GM18870 (cell line): ENCODE measurements around the gene MBD6.
"Not testable (repeated sequence)": the region's sequence is repeated elsewhere in the genome, so short reads cannot be mapped to it uniquely, and the experiment has no call there.

ENCODE experiments used
- ATAC-seq: cut with Tn5 transposase; IDR thresholded peaks from one replicate; pipeline ENCODE4 v1.9.1; 2021; ENCODE audit warnings: moderate library complexity; ENCODE audit not compliant: unreplicated experiment

Gene MBD6

DNA sequence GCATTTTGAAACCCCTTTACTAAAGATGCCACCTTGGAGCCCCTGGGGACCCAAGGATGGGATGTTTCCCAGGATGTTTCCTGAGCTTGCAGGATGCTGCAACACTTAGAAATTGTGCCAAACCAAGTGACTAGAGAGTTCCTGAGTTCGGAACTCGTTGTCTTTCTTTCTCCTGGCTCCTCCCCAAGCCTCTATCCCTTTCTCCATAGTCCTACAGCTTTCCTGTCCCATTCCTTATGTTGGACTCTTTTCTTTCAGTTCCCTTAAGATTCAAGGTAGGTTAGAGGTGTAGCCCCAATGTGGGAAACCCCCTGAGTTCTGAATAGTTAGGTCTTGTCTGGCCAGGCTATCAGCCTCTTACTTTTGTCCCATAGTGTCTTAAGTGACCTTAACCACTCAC, 25.9 kb downstream of the MBD6 start:
- no peak for ATAC-seq

- ATAC-seq = no peak
Observed at GRCh38 chr12:57549203-57549908, 26.7 kb downstream of the MBD6 start.

DNA sequence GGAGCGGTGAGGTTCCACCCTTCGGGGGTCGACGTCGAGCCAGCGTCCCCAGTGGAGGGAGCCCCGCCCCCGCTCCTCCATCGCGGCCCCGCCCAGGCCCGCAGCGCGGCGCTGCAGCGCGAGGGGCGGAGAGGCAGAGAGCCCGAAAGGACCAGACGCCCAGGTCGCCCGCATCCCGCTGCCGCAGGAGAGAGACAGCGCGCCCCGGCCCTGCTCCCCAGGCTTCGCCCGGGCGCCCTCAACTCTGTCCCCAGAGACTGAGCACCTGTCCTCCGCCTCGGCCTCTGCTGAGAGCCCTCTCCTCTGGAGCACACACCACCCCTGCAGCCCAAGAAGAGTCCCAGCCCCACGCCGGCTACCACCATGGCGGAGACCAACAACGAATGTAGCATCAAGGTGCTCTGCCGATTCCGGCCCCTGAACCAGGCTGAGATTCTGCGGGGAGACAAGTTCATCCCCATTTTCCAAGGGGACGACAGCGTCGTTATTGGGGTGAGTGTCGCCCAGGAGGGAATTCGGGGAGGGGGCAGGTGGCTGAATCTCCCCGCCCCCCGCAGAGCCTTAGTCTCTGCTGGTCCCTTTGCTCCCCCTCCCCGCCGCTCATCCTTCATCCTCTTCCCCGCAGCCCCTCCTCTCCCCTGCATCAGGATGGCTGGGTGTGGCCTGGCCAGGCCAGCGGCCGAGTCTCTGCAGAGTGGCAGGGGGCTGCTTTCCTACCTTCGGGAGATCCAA, 27.5 kb downstream of the MBD6 start, which contains the start of gene KIF5A:
TSS of gene KIF5A (plus strand) at position 136 of the 732 bp plus-strand sequence. CDS start at position 364, 228 bp downstream.
- no peak for ATAC-seq

DNA sequence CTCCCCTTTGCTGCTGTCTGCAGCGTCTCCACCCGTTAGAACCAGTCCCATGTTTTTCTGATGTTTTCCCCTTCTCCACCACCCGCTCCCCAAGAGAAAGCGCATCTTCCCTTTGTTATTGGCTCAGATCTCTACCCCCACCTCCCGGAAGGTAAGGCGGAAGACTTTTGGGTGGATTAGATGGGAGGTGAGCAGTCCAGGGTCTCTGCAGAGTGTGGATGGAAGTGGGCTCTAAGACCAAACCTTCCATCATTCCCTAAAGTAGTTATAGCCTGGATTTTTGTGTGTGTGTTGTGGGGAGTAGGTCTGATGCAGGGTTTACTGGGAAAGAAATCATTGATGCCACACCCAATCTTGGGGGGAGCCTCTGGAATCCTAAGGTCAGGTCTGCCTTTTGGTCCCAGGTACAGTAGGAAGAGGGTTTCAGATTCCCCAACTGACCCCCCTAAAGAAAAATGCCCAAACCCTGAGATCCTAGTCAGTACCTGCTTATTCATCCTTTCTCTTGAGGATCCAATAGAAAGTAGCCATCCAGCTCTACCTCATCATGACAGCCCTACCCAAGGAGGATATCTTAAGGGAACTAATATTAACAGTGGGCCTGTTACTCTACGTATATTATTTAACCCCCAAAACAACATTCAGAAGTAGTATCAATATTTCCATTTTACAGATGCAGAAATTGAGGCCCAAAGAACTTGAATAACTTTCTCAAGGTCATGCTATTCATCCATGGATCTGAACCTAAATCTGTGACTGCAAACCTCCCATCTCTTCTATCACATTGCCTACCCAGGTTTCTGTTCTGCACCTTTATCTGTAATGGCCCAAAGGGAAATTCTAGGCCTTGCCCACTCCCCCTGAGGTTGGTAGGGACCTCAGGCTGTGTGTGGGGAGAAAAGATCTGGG, 28.3 kb downstream of the MBD6 start:
- ATAC-seq = no peak

DNA sequence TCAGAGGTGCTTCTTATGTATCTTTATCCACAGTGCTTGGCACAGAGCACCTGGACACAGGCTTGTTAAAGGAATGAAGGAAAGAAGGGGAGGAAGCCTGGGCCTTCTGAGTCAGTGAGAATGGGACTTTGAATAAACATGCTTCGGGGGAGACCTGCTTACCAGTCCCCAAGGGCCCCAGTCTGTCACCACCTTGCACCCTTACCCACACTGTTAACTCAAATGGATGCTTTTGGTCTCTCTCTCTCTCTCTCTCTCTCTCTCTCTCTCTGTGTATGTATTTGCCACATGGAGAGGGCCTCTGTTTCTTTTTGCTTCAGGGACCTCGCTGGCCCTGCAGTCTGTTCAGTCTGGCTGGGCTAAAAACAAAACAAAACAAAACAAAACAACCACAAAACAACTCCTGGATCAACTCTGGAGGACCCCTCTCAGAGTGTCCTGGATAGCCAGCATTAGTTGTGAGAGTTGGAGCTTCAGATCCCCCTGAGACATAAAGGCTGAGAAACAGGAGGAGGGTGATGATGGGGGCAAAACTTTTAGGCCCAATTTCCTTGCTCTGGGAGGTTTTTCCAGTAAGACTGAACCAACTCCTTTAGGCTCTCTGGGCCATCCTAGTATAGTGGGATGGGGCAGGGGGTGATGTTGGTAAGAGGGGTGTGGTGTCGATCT, 29.1 kb downstream of the MBD6 start:
- ATAC-seq = no peak

- ATAC-seq = no peak
Observed at GRCh38 chr12:57552306-57552651, 29.7 kb downstream of the MBD6 start.

GRCh38 chr12:57552835-57553313, 30.2 kb downstream of the MBD6 start:
- no peak for ATAC-seq

DNA sequence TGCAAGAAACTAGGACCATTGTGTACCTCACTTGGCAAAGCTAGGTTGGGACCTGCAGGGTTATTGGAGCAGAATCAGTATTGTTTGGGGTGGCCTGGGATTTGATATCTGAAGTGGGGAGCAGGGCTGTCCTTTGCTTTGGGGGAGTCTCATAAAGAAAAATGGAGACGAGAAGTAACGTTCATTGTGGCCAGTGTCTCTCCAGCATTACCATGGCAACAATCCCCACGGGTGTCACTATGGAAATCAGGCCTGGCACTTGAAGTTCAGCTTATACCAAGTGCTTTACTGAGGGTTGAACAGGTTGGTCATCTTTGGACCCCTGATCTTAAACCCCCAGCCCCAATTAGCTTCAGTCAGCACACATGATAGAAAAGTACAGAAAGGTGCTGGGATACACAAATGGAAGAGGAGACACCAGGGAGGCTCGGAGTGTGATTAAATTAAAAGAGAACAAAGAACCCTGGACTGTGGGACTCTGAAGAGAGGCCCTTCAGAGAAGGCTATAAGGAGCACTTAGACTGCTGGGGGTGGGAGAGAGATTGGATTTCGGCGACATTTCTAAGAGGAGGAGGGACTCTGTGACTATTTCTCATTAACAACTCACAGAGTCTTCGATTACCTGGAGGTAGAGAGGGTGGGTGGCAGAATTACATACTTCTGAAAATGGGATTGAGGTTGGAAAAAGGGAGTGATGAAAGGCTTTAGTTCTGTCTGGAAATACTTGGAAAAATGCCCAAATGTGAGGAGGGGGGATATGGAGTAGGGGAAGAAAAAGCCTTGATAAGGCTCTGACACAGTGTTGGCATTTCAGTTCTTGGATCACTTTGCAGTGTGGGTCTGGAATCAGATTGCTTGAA, 30.9 kb downstream of the MBD6 start:
- no peak for ATAC-seq

GRCh38 chr12:57554453-57554852, 31.8 kb downstream of the MBD6 start:
- no peak for ATAC-seq

GRCh38 chr12:57554897-57555296, 32.3 kb downstream of the MBD6 start:
- ATAC-seq = no peak

DNA sequence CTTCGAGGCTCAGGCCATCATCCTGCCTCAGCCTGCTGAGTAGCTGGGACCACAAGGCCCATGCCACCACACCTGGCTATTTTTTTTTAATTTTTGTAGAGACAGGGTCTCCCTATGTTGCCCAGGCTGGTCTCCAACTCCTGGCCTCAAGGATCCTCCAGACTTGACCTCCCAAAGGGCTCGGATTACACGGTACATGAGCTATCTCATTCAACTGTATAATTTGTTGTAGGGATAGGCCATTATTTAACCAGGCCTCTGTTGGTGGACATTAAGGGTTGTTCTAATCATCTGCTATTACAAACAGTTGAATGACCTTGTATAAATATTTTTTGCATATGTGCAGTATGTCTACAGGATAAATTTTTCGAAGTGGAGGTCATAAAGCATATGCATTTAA, 36.2 kb downstream of the MBD6 start:
- ATAC-seq = no peak

GRCh38 chr12:57560516-57560915, 37.9 kb downstream of the MBD6 start:
- no peak for ATAC-seq

DNA sequence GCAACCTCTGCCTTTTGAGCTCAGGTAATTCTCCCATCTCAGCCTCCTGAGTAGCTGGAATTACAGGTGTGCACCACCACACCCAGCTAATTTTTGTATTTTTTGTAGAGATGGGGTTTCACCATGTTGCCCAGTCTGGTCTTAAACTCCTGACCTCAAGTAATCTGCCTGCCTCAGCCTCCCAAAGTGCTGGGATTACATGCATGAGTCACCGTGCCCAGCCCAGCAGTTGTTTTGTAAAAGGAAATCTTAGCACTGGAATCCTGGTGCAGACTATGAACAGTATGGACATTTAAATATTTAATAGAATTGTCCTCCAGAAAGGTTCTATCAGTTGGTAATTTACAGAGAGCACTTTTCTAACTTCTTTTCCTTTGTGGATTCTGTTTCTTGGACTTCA, 38.5 kb downstream of the MBD6 start:
- ATAC-seq = not testable (repeated sequence)

DNA sequence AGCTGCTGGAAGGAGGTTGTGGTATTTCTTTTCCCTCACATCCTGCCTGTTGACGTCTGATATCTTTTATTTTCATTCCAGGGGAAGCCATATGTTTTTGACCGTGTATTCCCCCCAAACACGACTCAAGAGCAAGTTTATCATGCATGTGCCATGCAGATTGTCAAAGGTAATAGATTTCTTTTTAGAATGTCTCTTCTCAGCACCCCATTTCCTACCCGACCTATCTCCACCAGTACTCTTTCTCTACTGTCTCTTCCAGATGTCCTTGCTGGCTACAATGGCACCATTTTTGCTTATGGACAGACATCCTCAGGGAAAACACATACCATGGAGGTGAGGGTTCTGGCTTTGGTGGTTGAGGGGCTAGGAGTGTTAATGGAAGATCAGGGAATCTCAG, 40.7 kb downstream of the MBD6 start:
- no peak for ATAC-seq

GRCh38 chr12:57564178-57564740, 41.6 kb downstream of the MBD6 start:
- no peak for ATAC-seq

GRCh38 chr12:57568838-57569237, 46.2 kb downstream of the MBD6 start:
- ATAC-seq = no peak

DNA sequence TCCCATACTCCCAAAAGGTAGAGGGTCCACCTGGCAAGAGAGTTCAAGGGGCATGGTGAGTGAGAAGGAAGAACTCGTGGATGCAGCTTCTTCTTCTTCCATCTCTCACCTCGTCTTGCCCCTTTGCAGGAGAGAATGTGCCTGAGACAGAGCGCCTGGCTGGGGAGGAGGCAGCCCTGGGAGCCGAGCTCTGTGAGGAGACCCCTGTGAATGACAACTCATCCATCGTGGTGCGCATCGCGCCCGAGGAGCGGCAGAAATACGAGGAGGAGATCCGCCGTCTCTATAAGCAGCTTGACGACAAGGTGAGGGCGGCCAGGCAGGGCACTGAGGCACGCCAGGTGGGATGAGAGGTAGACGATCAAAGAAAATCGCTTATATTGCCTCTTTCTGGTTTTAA, 47.2 kb downstream of the MBD6 start:
- no peak for ATAC-seq

DNA sequence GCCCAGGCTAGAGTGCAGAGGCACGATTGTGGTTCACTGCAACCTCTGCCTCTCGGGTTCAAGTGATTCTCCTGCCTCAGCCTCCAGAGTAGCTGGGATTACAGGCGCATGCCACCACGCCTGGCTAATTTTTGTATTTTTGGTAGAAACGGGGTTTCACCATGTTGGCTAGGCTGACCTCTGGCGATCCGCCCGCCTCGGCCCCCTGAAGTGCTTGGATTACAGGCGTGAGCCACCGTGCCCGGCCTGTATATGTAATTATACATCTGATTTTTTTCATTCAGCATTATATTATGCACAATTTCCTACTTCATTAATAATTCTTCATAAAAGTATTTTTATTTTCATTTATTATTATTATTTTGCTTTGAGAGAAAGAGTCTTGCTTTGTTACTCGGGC, 47.8 kb downstream of the MBD6 start:
- ATAC-seq = not testable (repeated sequence)

DNA sequence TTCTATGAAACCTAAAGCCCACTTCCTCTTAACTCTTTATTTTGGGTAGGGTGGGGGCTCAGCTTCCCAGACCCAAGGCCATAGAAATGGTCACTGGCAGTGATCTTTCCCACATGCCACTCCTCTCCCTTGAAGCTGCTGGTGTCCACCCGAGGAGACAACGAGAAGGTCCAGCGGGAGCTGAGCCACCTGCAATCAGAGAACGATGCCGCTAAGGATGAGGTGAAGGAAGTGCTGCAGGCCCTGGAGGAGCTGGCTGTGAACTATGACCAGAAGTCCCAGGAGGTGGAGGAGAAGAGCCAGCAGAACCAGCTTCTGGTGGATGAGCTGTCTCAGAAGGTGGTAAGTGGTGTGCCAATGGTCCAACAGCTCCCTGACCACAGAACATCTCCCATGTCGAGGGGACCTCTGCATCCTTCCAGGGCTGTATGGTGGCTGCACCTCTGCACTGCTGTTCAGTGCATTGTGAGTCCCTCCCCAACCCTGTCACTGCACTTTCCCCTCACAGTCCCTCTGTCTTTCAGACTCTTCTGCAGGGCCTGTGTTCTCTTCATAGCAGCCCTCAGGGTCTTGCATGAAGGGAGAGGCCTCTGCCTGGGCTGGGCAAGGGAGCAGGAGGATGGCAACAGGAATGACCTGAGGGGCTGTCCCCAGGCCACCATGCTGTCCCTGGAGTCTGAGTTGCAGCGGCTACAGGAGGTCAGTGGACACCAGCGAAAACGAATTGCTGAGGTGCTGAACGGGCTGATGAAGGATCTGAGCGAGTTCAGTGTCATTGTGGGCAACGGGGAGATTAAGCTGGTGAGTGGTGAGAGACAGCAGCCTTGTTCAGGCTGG, 49.5 kb downstream of the MBD6 start:
- ATAC-seq = no peak
